OCI-LY7 (cell line): ENCODE results near the gene WDR19. TPM values are rescaled to one million over a fixed set of nuclear protein-coding genes. Genes with fewer than 3 reads are reported as not detected.

ENCODE experiments used
- BruUV-seq: library from RNA; stranded (reverse); fragments of 400-500 nt; replicated peaks from 2 replicates; lab custom pipeline; 2021; lab: Mats Ljungman, UMichigan
- CTCF ChIA-PET: fragments of 300-600 bp; sonication (Branson Sonifier 250); formaldehyde crosslinking; loops from one replicate; lab custom pipeline; 2022; ENCODE audit warnings: antibody characterized with exemption; ENCODE audit not compliant: unreplicated experiment; lab: Charles Lee
- POLR2A ChIA-PET: fragments of 300-600 bp; sonication (Branson Sonifier 250); formaldehyde crosslinking; loops from one replicate; lab custom pipeline; 2022; ENCODE audit warnings: antibody characterized with exemption; lab: Charles Lee
- DNase-seq: peaks from one replicate; pipeline ENCODE4 v3.0.0-alpha.2; 2015; ENCODE audit warnings: low spot score
- H2AFZ ChIP-seq: fragments of 200-600 bp; sonication (generic), shearing (Covaris generic); 2 replicates; pipeline ENCODE4 v1.6.1; 2014; ENCODE audit warnings: mild to moderate bottlenecking, antibody characterized with exemption, low read length, moderate library complexity
- H3K27ac ChIP-seq: fragments of 200-600 bp; sonication (generic); 2 replicates; pipeline ENCODE4 v1.5.1; 2014; ENCODE audit warnings: mixed run types, low read depth, mild to moderate bottlenecking, moderate library complexity, low read length, inconsistent platforms; ENCODE audit not compliant: poor library complexity, severe bottlenecking
- H3K36me3 ChIP-seq: fragments of 200-600 bp; sonication (generic); 2 replicates; pipeline ENCODE4 v1.6.1; 2014; ENCODE audit warnings: mild to moderate bottlenecking, antibody characterized with exemption, low read length, moderate library complexity, mixed read lengths; ENCODE audit not compliant: insufficient read depth
- H3K4me1 ChIP-seq: fragments of 200-600 bp; sonication (generic); 2 replicates; pipeline ENCODE4 v1.5.1; 2014; ENCODE audit warnings: mild to moderate bottlenecking, low read length; ENCODE audit not compliant: insufficient read depth, poor library complexity, severe bottlenecking
- H3K4me2 ChIP-seq: fragments of 200-600 bp; sonication (generic); 2 replicates; pipeline ENCODE4 v1.6.1; 2014; ENCODE audit warnings: mild to moderate bottlenecking, low read length
- H3K4me3 ChIP-seq: fragments of 200-600 bp; sonication (generic); 2 replicates; pipeline ENCODE4 v1.5.1; 2014; ENCODE audit warnings: mild to moderate bottlenecking, low read depth, low read length; ENCODE audit not compliant: poor library complexity, severe bottlenecking
- H3K79me2 ChIP-seq: fragments of 200-600 bp; sonication (generic); 2 replicates; pipeline ENCODE4 v1.6.1; 2016; ENCODE audit warnings: low read depth, mild to moderate bottlenecking, low read length, moderate library complexity, mixed read lengths; ENCODE audit not compliant: insufficient read depth
- H3K9me2 ChIP-seq: fragments of 200-600 bp; sonication (generic); 2 replicates; pipeline ENCODE4 v1.6.1; 2016; ENCODE audit warnings: mild to moderate bottlenecking, low read length, mixed read lengths; ENCODE audit not compliant: insufficient read depth
- H3K9me3 ChIP-seq: fragments of 200-600 bp; sonication (generic); 2 replicates; pipeline ENCODE4 v1.6.1; 2014; ENCODE audit warnings: mild to moderate bottlenecking, mixed run types, low read length, mixed read lengths
- H4K20me1 ChIP-seq: fragments of 200-600 bp; sonication (generic); 2 replicates; pipeline ENCODE4 v1.6.1; 2014; ENCODE audit warnings: mild to moderate bottlenecking, antibody characterized with exemption, low read length, moderate library complexity, mixed read lengths; ENCODE audit not compliant: insufficient read depth
- CTCF ChIP-seq: fragments of 200-600 bp; sonication (generic); conservative IDR thresholded peaks from 2 replicates; pipeline ENCODE4 v1.5.1; 2014; ENCODE audit warnings: mild to moderate bottlenecking, antibody characterized with exemption, low read length, moderate library complexity, mixed read lengths
- EZH2phosphoT487 ChIP-seq: fragments of 200-600 bp; sonication (generic); IDR thresholded peaks from 2 replicates; pipeline ENCODE4 v1.6.1; 2018; ENCODE audit warnings: low read depth, borderline replicate concordance, mild to moderate bottlenecking, mixed run types, antibody characterized with exemption, low read length, moderate library complexity, mixed read lengths
- intact Hi-C: fragments of 100-400 bp; cut with micrococcal nuclease; formaldehyde crosslinking; loops from one replicate; pipeline ENCODE4 v1.10.0; 2022; ENCODE audit not compliant: unreplicated experiment
- total RNA-seq, 2 experiments: library from RNA; depleted of rRNA in 1 of 2; stranded (reverse); fragments of >200 nt in 1 of 2; shearing (Covaris generic) in 1 of 2; gene quantifications; 2 replicates each; pipeline ENCODE4 v1.2.3, GENCODE V29; 2014 to 2022

Gene WDR19
- total RNA-seq, 2 experiments from 2014 or later = 41.2 to 47.5 TPM

- Histone ChIP-seq H3K27ac (peak overlapping the region; percentile 98), H3K4me2 (peak overlapping the region; percentile 77), H3K9me2 (no peaks in the 10 kb centered on the region), H3K9me3 (peaks cover 27% of the 10 kb centered on the region), H4K20me1 (no peaks in the 10 kb centered on the region), H3K79me2 (no peaks in the 10 kb centered on the region), H3K4me1 (peaks cover 71% of the 10 kb centered on the region), H3K4me3 (peak overlapping the region; percentile 48), H3K36me3 (peaks cover 4% of the 10 kb centered on the region; the same call in 1 of the 2 replicates), H2AFZ (peak overlapping the region; percentile 84; the same call in 1 of the 2 replicates)
- ChIA-PET CTCF (interaction anchor here (0.6 to 1.5 kb wide), 2 partner anchors 15 to 1453 kb away, joined by 3 to 5 read pairs; no protein-coding TSS in a partner anchor), POLR2A (interaction anchor here (0.5 to 5.3 kb wide), 28 partner anchors 8 to 1453 kb away, joined by 3 to 69 read pairs (median 5); partner anchors contain the start of genes LIAS and WDR19)
- intact Hi-C loops = loop anchor here (1.0 to 10.0 kb wide), 6 partner anchors 16 to 1828 kb away; partner anchors contain the start of genes TMEM156 and WDR19
- DNase-seq = peak; percentile 96
- no peak for TF ChIP-seq CTCF
- TF ChIP-seq EZH2phosphoT487 = no peak
- no TSS peak for BruUV-seq
These were observed 15.7 kb upstream of the WDR19 start for GRCh38 chr4:39166669-39167068.

GRCh38 chr4:39169426-39169825 is 12.9 kb upstream of the WDR19 start:
- peaks cover 52% of the 10 kb centered on the region for H3K4me1 ChIP-seq
- BruUV-seq = no TSS peak
- TF ChIP-seq CTCF (no peak), EZH2phosphoT487 (no peak)
- intact Hi-C loops = loop anchor here (5.0 to 10.0 kb wide), 4 partner anchors 188 to 1825 kb away; no protein-coding TSS in a partner anchor
- H3K36me3 ChIP-seq = peaks cover 10% of the 10 kb centered on the region; the same call in 1 of the 2 replicates
- H4K20me1 ChIP-seq = no peaks in the 10 kb centered on the region
- no peaks in the 10 kb centered on the region for H3K79me2 ChIP-seq
- H2AFZ ChIP-seq = peak overlapping the region; percentile 26; the same call in 1 of the 2 replicates
- no peaks in the 10 kb centered on the region for H3K9me2 ChIP-seq
- POLR2A ChIA-PET = interaction anchor here (1.0 to 5.3 kb wide), 7 partner anchors 10 to 127 kb away, joined by 4 to 30 read pairs (median 5); partner anchors contain the start of gene WDR19
- CTCF ChIA-PET = no interaction called here
- H3K27ac ChIP-seq = no peak overlapping the region
- DNase-seq = no peak
- H3K9me3 ChIP-seq = peaks cover 40% of the 10 kb centered on the region
- no peak overlapping the region for H3K4me2 ChIP-seq
- no peak overlapping the region for H3K4me3 ChIP-seq

GRCh38 chr4:39170301-39170700 is 12.0 kb upstream of the WDR19 start:
- intact Hi-C loops = no loop called here
- Histone ChIP-seq H3K27ac (no peak overlapping the region), H2AFZ (no peak overlapping the region), H3K4me1 (peaks cover 43% of the 10 kb centered on the region), H3K79me2 (no peaks in the 10 kb centered on the region), H3K9me2 (no peaks in the 10 kb centered on the region), H3K4me2 (no peak overlapping the region), H3K4me3 (no peak overlapping the region), H3K9me3 (peaks cover 40% of the 10 kb centered on the region), H4K20me1 (no peaks in the 10 kb centered on the region), H3K36me3 (peaks cover 10% of the 10 kb centered on the region; the same call in 1 of the 2 replicates)
- ChIA-PET POLR2A (interaction anchor here (1.5 kb wide), 1 partner anchor 9 kb away, joined by 11 read pairs; no protein-coding TSS in a partner anchor), CTCF (no interaction called here)
- TF ChIP-seq EZH2phosphoT487 (no peak), CTCF (no peak)
- DNase-seq = no peak
- no TSS peak for BruUV-seq
